ENCODE measurements around the gene MICALL1. TPM values are rescaled to one million over a fixed set of nuclear protein-coding genes. Genes with fewer than 3 reads are reported as not detected.

Gene MICALL1
- total and polyA plus RNA-seq, 2 of the 4 experiments (the other 2 are of a cell fraction): 12.4 to 22.3 TPM

GRCh38 chr22:37968452-37969251, 62.6 kb downstream of the MICALL1 start:
- TF ChIP-seq POLR2A (IDR thresholded peaks at IDR 0.05; ENCODE audit: low read depth, low read length) (no peak), FOS (IDR thresholded peaks at IDR 0.05; ENCODE audit: low read depth, low read length) (no peak), CEBPB (IDR thresholded peaks at IDR 0.05; ENCODE audit: low read depth, low read length) (no peak), MAFK (IDR thresholded peaks at IDR 0.05; ENCODE audit: low read depth, low read length) (no peak), MXI1 (IDR thresholded peaks at IDR 0.05; ENCODE audit: borderline replicate concordance, low read depth, low read length) (no peak), ELK1 (IDR thresholded peaks at IDR 0.05; ENCODE audit: borderline replicate concordance, low read depth, low read length) (no peak), RAD21 (IDR thresholded peaks at IDR 0.05; ENCODE audit: low read length) (no peak), RFX5 (IDR thresholded peaks at IDR 0.05; ENCODE audit: low read depth, low read length) (no peak), BHLHE40 (IDR thresholded peaks at IDR 0.05; ENCODE audit: low read depth, low read length) (no peak), RCOR1 (IDR thresholded peaks at IDR 0.05; ENCODE audit: insufficient replicate concordance, low read length) (no peak)
- TF ChIP-seq, protein P1, sequence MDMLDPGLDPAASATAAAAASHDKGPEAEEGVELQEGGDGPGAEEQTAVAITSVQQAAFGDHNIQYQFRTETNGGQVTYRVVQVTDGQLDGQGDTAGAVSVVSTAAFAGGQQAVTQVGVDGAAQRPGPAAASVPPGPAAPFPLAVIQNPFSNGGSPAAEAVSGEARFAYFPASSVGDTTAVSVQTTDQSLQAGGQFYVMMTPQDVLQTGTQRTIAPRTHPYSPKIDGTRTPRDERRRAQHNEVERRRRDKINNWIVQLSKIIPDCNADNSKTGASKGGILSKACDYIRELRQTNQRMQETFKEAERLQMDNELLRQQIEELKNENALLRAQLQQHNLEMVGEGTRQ (IDR thresholded peaks at IDR 0.05; ENCODE audit: low read depth, low read length): no peak
- no peak overlapping the region for H3K9ac ChIP-seq (ENCODE audit: low read depth, low read length)
- no peak overlapping the region for H3K14ac ChIP-seq (replicated peaks; ENCODE audit: low read depth, low read length)
- no peak overlapping the region for H3K27ac ChIP-seq (ENCODE audit: insufficient read depth, low read length)
- H3K9me3 ChIP-seq (ENCODE audit: control insufficient read depth, insufficient read depth, low read length): no peaks in the 10 kb centered on the region
- no peaks in the 10 kb centered on the region for H3K27me3 ChIP-seq (ENCODE audit: control insufficient read depth, insufficient read depth, low read length)
- H3K4me3 ChIP-seq (ENCODE audit: insufficient read depth, low read depth, low read length): no peak overlapping the region
- no peak overlapping the region for H2AFZ ChIP-seq (replicated peaks; ENCODE audit: low read length, poor library complexity)
- POLR2A ChIA-PET (ENCODE audit: unreplicated experiment): no interaction called here
- no peak for ATAC-seq (ENCODE audit: low read depth)
- in situ Hi-C loops (cut with MboI; ENCODE audit: low sequenced_read_pairs): no loop called here
- no peak overlapping the region for H4K5ac ChIP-seq (ENCODE audit: low read depth, low read length)
- peaks cover 12% of the 10 kb centered on the region for H4K20me1 ChIP-seq (ENCODE audit: insufficient read depth, low read length)
- no peak overlapping the region for H3K23ac ChIP-seq (ENCODE audit: low read depth, low read length)
- H2BK120ac ChIP-seq (ENCODE audit: low read depth, low read length): no peak overlapping the region
- H3K56ac ChIP-seq (ENCODE audit: extremely low read depth, insufficient read depth, low read length): no peak overlapping the region
- no peak overlapping the region for H4K8ac ChIP-seq (ENCODE audit: low read depth in 2 of 2, low read length in 2 of 2)
- dilution Hi-C loops (cut with HindIII; ENCODE audit: low sequenced_read_pairs, unreplicated experiment): no loop called here
- WGBS, 2 experiments (ENCODE audit: extremely low coverage in 2 of 2, insufficient read length in 1 of 2): 89% methylated on average over 3 of the region's 5 CpGs; no CpG with 5 or more reads in 1 of the 2 experiments
- H3K4me2 ChIP-seq (ENCODE audit: low read depth, low read length): no peak overlapping the region
- H3K4me1 ChIP-seq (ENCODE audit: control insufficient read depth, insufficient read depth, low read length): peaks cover 7% of the 10 kb centered on the region
- H3K18ac ChIP-seq (ENCODE audit: low read depth, low read length): no peak overlapping the region
- no peak overlapping the region for H4K91ac ChIP-seq (ENCODE audit: insufficient read depth, low read depth, low read length)
- H2BK5ac ChIP-seq (ENCODE audit: low read depth, low read length, poor library complexity, severe bottlenecking): no peak overlapping the region
- H2AK5ac ChIP-seq (ENCODE audit: low read depth, low read length): no peak overlapping the region
- peaks cover 23% of the 10 kb centered on the region for H3K36me3 ChIP-seq (ENCODE audit: control insufficient read depth, insufficient read depth, low read length)
- H2AK9ac ChIP-seq (replicated peaks; ENCODE audit: low read depth, low read length, poor library complexity): no peak overlapping the region
- no TSS peak for BruUV-seq (replicated peaks)
- intact Hi-C loops (cut with micrococcal nuclease): no loop called here
- CTCF ChIA-PET: no interaction called here
- no peak for DNase-seq
- no peak overlapping the region for H2BK20ac ChIP-seq (ENCODE audit: low read depth, low read length)
- H3K79me1 ChIP-seq (ENCODE audit: low read depth in 1 of 2, low read length in 2 of 2): peaks cover 11 to 13% of the 10 kb centered on the region in 2 experiments
- peaks cover 5% of the 10 kb centered on the region; the same call in 1 of the 2 replicates for H3K9me1 ChIP-seq (ENCODE audit: insufficient read depth, low read length)
- H2BK15ac ChIP-seq (ENCODE audit: low read depth, low read length): no peak overlapping the region
- no peak overlapping the region for H3K4ac ChIP-seq (ENCODE audit: low read depth, low read length)
